ENCODE data around the gene DNAH10.

DNA sequence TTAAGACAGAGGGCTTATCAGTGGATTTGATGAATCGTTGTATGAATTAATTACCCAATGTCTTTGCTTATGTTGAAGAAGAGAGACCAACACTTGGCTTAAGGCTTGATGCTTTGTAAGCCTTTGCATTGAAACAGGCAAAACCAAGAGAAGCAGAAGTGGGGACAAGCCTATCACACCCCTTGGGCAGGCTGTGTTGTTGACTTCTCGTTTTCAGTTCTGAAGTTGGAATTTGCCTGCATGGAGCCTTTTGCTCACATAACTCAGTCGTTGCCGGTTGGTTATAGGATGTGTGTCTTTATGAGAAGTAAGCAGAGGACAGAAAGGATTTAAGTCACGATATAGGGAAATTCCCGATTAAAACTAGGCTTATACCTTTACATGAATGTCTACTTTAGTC is 115.9 kb downstream of the DNAH10 start:
- no peak for TF ChIP-seq EP300 (IDR thresholded peaks at IDR 0.05)
- TF ChIP-seq, protein P1, sequence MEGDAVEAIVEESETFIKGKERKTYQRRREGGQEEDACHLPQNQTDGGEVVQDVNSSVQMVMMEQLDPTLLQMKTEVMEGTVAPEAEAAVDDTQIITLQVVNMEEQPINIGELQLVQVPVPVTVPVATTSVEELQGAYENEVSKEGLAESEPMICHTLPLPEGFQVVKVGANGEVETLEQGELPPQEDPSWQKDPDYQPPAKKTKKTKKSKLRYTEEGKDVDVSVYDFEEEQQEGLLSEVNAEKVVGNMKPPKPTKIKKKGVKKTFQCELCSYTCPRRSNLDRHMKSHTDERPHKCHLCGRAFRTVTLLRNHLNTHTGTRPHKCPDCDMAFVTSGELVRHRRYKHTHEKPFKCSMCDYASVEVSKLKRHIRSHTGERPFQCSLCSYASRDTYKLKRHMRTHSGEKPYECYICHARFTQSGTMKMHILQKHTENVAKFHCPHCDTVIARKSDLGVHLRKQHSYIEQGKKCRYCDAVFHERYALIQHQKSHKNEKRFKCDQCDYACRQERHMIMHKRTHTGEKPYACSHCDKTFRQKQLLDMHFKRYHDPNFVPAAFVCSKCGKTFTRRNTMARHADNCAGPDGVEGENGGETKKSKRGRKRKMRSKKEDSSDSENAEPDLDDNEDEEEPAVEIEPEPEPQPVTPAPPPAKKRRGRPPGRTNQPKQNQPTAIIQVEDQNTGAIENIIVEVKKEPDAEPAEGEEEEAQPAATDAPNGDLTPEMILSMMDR (IDR thresholded peaks at IDR 0.05): no peak
